ENCODE data around the gene FKBP10.
"Not testable (repeated sequence)": the region's sequence is repeated elsewhere in the genome, so short reads cannot be mapped to it uniquely, and the experiment has no call there.

Gene FKBP10

DNA sequence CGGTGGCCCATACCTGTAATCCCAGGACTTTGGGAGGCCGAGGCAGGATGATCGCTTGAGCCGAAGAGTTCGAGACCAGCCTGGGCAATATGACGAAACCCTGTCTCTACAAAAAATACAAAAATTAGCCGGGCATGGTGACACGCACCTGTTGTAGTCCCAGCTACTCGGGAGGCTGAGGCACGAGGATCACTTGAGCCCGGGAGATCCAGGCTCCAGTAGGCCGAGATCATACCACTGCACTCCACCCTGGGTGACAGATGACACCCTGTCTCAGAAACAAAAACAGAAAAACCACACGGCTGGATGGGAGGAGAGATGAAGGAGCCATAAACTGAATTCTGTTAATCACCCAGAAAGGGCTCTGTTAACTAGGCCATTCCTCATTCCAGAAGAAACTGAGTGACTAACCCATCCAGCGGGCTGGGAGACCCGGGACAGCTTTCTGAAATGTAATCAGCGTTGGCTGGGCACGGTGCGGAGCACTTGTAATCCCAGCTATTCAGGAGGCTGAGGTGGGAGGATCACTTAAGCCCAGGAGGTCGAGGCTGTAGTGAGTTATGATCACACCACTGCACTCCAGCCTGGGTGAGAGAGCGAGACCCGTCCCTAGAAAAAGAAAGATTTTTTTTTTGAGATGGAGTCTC is 23.9 kb downstream of the FKBP10 start:
- no peak for DNase-seq (ENCODE audit: extremely low read depth, low read depth)
- TF ChIP-seq, protein P1, sequence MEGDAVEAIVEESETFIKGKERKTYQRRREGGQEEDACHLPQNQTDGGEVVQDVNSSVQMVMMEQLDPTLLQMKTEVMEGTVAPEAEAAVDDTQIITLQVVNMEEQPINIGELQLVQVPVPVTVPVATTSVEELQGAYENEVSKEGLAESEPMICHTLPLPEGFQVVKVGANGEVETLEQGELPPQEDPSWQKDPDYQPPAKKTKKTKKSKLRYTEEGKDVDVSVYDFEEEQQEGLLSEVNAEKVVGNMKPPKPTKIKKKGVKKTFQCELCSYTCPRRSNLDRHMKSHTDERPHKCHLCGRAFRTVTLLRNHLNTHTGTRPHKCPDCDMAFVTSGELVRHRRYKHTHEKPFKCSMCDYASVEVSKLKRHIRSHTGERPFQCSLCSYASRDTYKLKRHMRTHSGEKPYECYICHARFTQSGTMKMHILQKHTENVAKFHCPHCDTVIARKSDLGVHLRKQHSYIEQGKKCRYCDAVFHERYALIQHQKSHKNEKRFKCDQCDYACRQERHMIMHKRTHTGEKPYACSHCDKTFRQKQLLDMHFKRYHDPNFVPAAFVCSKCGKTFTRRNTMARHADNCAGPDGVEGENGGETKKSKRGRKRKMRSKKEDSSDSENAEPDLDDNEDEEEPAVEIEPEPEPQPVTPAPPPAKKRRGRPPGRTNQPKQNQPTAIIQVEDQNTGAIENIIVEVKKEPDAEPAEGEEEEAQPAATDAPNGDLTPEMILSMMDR (IDR thresholded peaks at IDR 0.05; ENCODE audit: low read depth, low read length): no peak

DNA sequence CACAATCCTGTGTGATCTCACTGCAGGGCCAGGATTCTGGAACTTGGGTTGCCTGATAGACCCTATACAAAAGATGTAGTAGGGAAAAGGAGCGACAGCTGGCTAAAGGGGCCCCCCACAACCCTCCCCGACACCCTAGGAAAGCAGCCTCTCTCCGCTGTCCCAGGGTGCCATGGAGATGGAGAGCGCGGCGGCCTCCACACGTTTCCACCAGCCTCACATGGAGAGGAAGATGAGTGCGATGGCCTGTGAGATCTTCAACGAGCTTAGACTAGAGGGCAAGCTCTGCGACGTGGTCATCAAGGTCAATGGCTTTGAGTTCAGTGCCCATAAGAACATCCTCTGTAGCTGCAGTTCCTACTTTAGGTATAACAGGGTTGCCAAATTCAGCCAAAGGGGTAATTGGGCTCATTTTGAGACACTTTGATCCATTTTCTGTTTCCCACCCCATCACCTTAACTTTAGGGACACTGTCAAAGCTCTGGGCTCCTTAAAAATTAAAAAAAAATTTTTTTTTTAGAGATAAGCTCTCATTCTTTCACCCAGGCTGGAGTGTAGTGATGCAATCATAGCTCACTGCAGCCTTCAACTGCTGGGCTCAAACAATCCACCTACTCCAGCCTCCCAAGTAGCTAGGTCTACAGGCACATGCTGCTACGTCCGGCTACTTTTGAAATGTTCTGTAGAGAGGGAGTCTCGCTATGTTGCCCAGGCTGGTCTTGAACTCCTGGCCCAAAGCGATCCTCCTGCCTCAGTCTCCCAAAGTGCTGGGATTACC is 25.1 kb downstream of the FKBP10 start, which contains the start of gene KLHL10:
TSS of gene KLHL10 (plus strand) at position 65 of the 778 bp plus-strand sequence. CDS start at position 173, 108 bp downstream.
- TF ChIP-seq, protein P1 (IDR thresholded peaks at IDR 0.05; ENCODE audit: low read depth, low read length): no peak
- DNase-seq (ENCODE audit: extremely low read depth, low read depth): no peak

DNA sequence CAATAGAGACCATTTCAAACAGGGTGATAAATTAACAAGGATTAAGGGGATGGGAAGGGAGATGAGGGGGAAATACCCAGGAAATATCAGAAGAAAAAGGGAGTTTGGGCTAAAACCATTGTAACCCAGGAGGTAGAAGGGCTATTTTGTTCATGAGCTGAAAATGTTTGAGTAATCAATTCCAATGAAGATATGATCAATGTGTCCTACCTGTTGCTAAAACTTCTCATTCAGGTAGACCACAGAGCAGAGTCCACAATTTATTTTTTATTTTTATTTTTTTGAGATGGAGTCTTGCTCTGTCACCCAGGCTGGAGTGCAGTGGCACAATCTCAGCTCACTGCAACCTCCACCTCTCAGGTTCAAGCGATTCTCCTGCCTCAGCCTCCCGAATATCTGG is 26.6 kb downstream of the FKBP10 start:
- DNase-seq (ENCODE audit: extremely low read depth, low read depth): not testable (repeated sequence)

DNA sequence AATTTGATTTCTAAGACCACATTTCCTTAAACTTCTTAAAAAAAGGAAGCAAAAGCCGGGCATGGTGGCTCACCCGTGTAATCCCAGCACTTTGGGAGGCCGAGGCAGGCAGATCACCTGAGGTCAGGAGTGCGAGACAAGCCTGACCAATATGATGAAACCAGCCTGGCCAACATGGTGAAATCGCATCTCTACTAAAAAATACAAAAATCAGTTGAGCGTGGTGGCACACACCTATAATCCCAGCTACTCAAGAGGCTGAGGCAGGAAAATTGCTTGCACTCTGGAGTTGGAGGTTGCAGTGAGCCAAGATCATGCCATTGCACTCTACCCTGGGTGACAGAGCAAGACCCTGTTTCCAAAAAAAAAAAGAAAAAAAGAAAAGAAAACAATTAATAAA is 28.0 kb downstream of the FKBP10 start:
- DNase-seq (ENCODE audit: extremely low read depth, low read depth): not testable (repeated sequence)

DNA sequence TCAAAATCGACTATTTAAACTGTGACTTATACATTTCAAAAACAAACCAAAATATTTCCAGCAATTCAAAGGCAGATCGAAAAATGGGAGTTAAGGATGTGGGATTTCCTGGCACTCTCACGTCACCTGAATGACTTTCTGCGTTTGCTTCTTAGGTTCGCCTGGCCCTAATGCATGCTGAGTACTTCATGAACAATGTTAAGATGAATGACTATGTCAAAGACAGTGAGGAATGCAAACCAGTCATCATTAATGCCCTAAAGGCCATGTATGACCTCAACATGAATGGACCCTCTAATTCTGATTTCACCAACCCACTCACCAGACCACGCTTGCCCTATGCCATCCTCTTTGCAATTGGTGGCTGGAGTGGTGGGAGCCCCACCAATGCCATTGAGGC is 32.2 kb downstream of the FKBP10 start:
- no peak for DNase-seq (ENCODE audit: extremely low read depth, low read depth)

DNA sequence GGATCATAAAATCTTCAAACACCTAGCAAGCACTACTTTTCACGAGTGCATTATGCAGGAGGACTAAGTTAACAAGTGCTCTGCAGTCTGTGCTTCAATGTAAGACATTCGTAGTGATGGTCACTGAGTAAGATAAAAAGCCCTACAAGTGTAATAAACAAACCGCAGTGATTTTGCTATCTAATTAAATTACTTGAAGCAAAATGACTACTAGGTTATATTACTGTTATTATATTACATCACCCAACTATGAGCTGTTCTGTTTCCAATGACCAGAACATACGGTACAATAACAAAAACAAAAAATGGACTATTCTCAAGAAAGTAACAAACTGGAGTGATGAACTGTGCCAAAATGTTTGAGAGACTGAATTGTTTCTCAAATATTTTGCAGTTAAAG is 36.0 kb downstream of the FKBP10 start:
- TF ChIP-seq, protein P1 (IDR thresholded peaks at IDR 0.05; ENCODE audit: low read depth, low read length): no peak

More for the DNA sequence above, 32.2 kb downstream of the FKBP10 start:
- TF ChIP-seq, protein P1 (IDR thresholded peaks at IDR 0.05; ENCODE audit: low read depth, low read length): no peak

DNA sequence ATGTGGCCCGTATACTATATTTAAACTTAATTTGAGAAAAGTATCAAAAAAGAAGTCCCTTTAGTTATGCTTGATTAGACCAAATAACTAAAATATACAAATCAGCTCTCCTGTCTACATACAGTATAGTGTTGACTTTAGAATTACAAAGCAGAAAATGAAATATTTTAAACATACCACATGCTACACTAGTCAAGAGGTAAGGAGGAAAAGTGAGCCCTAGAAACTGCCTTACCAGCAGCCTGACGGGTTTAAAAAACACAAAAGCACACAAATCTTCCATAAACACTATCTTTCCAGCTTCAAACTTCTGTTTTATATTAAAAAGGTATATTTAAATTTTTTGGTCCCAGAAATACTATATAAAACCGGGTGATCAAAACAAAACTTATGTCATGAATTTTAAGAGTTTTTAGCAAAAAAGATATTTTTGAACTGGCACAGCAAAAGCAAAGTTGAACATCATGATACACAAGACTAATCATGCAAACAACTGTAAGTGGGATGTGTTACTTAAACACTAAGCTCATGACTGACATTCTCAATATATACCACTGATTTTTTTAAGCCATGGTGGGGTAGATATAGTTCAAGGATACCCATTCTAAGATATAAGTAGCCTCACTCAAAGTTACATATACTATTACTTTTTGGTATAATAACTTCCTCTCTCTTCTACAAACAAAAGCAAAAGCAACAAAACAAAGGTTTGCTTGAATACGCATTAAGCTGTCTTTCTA is 36.6 kb downstream of the FKBP10 start:
- TF ChIP-seq, protein P1 (IDR thresholded peaks at IDR 0.05; ENCODE audit: low read depth, low read length): no peak
- no peak for DNase-seq (ENCODE audit: extremely low read depth, low read depth)

More for the DNA sequence above, 36.0 kb downstream of the FKBP10 start:
- DNase-seq (ENCODE audit: extremely low read depth, low read depth): peak; percentile 14

DNA sequence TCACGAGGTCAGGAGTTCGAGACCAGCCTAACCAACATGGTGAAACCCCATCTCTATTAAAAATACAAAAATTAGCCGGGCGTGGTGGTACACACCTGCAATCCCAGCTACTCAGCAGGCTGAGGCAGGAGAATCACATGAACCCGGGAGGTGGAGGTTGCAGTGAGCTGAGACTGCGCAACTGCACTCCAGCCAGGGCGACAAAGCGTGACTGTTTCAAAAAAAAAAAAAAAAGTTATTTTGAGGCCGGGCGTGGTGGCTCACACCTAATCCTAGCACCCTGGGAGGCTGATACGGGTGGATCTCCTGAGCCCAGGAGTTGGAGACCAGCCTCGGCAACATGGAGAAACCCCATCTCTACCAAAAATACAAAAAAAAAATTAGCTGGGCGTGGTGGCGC is 38.6 kb downstream of the FKBP10 start:
- DNase-seq (ENCODE audit: extremely low read depth, low read depth): not testable (repeated sequence)

Measured in AG09319 (cell line).